ENCODE data around the gene TYK2.
"Not testable (repeated sequence)": the region's sequence is repeated elsewhere in the genome, so short reads cannot be mapped to it uniquely, and the experiment has no call there.

The TYK2 gene

DNA sequence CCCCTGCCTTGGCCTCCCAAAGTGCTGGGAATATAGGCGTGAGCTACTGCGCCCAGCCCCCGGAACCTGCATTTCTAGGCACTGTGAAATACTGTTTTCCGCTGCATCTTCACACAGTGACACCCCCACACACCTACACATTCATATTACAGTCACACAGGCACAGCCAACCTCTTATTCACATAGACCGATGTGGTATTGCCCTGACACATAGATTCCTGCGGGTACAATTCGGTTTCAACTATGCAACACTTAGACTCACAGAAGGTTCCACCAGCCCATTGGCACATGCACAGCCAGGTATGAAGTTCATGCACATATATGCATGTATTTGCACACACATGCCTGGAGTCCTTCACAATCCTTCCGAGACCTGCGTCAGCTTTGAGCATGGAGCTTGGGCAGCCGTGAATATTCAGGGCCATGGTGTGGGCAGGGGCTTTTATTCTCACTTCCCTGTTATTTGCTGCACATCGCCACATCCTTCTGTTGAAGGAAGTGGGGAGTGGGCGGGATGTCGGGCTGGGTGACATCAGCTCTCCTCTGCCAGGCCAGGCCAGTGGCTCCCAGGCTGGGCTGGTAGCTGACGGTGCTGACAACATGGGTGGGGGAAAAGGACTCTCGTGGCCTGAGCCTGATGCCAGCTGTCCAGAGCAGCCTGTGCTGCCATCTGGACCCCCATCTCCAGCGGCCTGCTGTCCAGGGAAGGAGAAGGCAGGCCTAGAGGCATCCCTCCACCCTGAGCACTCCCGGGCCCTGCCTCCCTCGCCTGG, 28.3 kb upstream of the TYK2 start:
- in situ Hi-C loops (cut with HindIII; ENCODE audit: low sequenced_read_pairs) = no loop called here

DNA sequence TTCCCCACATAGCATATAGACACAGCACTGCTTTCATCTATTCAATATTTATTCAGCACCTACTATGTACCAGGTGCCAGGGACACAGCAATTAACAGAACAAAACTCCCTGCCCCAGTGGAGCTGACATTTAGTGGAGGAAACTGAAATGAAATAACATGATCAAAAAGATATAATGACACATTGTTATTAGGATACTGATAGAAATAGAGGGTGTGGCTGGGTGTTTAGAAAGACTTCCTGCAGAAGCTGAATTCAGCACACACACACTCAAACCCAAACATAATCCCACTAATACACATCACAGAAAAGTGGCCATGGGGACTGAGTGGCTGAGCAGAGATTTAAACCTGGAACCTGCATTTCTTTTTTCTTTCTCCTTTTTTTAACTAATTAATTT, 26.7 kb upstream of the TYK2 start:
- in situ Hi-C loops (cut with HindIII; ENCODE audit: low sequenced_read_pairs) = no loop called here

DNA sequence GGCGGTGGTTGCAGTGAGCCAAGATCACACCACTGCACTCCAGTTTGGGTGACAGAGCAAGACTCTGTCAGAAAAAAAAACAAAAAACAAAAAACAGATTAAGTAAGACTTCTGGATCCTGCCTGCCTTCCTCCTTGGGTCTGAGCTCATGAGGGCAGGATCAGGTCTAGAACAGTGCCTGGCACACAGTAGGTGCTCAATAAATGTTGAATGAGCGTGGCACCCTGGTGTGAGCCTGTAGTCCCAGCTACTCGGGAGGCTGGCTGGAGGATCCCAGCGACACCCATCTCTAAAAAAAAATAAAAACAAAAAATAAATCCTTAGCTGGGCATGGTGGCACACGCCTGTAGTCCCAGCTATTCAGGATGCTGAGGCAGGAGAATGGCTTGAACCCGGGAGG, 25.8 kb upstream of the TYK2 start:
- in situ Hi-C loops (cut with HindIII; ENCODE audit: low sequenced_read_pairs) = no loop called here

DNA sequence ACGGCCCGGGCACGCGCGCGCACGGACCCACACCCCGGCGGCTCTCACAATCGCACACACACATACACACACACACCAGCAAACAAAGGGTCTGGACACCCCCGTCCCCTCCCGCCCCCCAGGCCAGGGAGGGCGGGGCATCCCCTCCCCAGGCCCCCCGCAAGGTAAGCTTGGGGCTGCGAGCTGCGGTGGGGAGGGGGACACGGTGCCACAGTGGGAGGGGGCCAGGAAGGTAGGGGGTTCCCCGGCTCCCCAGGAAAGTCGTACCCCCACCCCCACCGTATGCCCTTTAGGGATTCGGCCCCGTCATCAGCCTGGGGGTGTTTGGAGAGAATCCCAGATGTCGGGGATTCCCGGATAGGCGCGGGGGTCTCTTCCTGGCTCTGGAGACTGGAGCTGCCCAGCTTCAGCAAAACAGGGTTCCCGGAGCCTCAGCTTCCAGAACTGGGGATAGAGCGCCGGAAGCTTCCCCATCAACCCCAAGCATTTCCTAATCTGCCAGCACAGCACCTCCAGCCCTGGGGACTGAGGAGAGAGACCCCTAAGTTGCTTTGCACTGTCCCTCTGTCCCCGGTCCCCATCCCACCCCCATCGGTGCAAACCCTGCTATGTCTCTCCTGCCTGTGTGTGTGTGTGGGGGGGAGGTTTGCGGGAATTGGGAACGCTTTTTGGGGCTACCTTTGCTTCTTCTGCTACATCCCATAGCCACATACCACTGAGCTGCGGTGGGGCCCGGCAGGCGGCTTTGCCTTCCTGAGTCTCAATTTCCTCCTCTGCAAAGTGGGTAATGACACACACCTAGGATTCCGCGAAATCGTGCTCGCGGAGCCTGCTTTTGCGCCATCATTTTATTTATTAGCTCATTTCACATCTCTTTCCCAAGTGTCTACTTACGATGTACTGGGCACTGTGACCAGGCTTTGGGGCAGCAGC, 24.8 kb upstream of the TYK2 start:
- in situ Hi-C loops (cut with HindIII; ENCODE audit: low sequenced_read_pairs) = loop anchor here (5.0 kb wide), 2 partner anchors 118 to 152 kb away; partner anchors contain the start of genes ICAM4 and ICAM5

DNA sequence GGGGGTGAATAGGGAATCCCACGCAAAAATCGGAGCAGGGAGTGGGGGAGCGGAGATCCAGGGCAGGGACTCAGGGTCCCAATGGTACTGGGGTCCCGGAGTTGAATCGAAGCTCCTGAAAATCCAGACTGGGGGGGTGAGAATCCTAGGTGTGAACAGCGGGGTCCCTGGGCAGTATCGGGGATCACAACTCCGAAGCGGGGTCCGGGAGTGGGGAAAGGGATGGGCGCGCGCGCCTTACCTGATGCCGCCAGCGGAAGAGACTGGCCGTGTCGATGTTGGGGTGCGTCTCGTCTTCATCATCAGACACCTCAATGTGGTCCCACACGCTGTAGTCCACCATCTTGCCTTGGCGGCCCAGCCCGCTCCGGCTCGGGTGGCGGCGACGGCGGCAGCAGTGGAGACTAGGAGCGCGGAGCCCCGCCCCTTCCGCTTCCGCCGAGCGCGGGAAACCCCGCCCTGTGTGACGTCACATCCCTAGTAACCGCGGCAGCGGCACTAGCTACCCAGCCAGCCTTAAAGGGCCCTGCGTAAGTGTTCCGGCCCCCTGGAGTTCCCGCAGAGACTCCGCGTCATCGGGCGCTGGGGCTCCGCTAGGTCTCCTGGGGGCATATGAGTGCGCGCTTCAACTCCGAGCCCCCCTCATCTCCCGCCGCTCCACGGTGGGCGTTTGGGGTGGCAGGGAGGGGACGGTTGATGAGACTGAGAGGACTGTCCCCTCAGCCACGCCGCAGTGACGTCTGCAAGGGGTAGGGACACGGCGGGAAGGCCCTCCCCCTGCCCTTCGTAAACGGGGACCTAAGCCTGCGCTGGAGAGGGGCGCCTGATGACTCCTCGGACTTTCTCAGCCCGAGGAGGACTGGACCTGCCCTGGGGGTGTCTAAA, 23.0 kb upstream of the TYK2 start, which contains the start of gene CDC37:
CDC37 (minus strand) TSS at position 406 of the 885 bp plus-strand sequence; CDS start at position 343, 63 bp downstream.
- in situ Hi-C loops (cut with HindIII; ENCODE audit: low sequenced_read_pairs) = loop anchor here (5.0 kb wide), 2 partner anchors 116 to 154 kb away; partner anchors contain the start of genes ICAM4 and ICAM5

DNA sequence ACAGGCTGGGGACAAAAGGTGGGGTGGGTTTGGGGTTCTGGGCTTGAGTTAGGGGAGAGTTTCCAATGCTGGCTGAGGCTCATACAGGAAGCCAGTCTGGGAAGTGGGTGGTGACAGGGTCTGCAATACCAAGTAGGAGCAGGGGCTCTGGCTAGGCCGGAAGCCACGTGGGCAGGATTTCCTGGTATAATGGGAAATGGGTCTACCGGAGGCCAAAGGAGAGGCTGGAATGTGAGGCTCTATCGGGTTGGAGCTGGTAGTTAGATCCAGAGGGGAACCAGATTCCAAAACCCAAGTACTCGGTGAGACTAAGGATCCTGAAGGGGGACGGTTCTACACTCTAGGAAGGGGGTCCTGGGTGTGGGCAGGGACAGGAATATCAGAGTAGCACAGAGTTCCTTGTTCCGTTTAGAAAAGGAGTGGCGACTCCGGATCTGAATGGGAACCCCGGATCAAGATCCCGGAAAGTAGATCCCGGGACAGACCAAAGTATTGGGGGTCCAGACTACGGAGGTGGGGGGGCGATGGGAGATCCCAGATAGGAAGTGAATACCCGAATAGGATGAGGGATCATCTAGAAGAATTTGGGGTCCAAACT, 22.2 kb upstream of the TYK2 start:
- in situ Hi-C loops (cut with HindIII; ENCODE audit: low sequenced_read_pairs) = loop anchor here (5.0 kb wide), 2 partner anchors 115 to 155 kb away; partner anchors contain the start of genes ICAM4 and ICAM5

DNA sequence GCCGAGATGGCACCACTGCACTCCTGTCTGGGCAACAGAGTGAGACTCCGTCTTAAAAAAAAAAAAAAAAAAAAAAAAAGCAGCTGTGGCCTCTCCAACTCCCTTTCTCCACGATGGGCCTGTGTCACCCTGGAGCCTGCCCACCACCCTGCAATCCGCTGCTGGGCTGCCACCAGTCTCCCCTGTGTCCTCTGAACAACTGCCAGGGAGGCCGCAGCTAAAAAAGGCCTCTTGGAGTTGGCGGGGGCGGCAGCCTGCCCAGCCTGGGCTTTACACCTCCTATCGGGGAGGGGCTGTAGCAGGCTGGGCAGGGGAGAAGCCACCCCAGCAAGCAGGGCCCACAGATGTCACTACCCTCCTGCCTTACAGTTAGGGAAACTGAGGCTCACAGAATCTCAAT, 19.5 kb upstream of the TYK2 start:
- in situ Hi-C loops (cut with HindIII; ENCODE audit: low sequenced_read_pairs) = loop anchor here (5.0 kb wide), 2 partner anchors 113 to 157 kb away; partner anchors contain the start of genes ICAM4 and ICAM5

DNA sequence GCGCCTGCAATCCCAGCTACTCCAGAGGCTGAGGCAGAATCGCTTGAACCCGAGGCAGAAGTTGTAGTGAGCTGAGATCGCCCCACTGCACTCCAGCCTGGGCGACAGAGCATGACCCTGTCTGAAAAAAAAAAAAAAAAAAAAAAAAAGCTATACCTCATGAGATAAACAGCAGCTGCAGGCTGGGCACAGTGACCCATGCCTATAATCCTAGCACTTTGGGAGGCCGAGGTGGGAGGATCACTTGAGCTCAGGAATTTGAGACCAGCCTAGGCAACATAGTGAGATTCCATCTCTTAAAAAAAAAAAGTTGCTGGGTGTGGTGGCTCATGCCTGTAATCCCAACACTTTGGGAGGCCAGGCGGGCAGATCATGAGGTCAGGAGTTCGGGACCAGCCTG, 19.0 kb upstream of the TYK2 start:
- in situ Hi-C loops (cut with HindIII; ENCODE audit: low sequenced_read_pairs) = not testable (repeated sequence)

DNA sequence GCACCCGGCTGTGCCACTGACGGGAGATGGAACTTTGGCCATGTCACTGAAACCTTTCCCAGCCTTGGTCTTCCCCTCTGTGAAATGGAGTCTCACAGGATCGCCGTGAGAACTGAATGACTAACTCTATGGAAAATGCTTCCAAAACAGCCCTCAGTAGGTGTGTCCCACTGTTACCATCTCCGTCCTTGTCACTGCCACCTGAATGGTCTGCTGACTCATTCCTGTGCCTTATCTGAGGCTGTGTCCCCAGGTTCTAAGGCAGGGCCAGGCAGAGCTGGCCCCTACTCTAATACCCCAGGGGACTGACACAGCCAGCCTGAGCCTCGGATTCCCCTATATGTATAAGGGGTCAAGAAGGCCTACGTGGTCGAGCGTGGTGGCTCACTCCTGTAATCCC, 18.4 kb upstream of the TYK2 start:
- in situ Hi-C loops (cut with HindIII; ENCODE audit: low sequenced_read_pairs) = no loop called here

DNA sequence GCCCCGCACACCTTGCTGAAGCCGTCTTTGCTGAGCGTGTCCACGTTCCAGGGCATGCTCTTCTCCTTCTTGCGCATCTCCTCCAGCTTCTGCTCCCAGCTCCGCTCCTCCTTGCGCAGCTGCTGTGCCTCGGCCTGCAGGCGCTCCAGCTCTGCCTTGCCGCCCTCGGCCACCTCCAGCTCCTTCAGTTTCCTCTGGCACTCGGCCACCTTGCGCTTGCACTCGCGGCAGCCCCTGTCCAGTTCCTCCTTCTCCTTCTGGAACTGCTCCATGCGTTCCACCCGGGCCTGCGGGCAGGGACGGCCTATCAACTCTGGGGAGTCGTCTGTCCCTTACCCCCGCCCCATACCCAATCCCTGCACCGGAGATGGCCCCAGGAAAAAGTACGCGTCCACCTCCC, 15.5 kb upstream of the TYK2 start:
- in situ Hi-C loops (cut with HindIII; ENCODE audit: low sequenced_read_pairs) = no loop called here

DNA sequence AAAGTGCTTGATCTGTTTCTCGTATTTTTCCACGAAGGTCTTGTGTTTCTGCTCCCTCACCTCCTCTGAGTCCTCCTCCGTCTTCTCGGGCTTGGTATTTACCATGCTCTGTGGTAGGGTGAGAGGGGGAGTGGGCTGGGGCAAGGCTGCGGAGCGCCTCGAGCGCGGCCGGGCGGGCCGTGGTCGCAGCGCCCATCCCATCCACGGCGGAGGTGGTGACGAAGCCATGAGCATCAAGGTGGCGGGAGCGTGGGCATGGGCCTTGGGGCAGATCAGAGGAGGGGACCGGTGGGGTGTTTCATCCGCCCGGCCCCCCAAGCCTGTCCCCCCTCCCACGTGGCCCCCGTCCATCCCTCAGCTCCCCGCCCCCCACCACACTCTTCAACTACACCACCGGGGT, 15.1 kb upstream of the TYK2 start:
- in situ Hi-C loops (cut with HindIII; ENCODE audit: low sequenced_read_pairs) = no loop called here

DNA sequence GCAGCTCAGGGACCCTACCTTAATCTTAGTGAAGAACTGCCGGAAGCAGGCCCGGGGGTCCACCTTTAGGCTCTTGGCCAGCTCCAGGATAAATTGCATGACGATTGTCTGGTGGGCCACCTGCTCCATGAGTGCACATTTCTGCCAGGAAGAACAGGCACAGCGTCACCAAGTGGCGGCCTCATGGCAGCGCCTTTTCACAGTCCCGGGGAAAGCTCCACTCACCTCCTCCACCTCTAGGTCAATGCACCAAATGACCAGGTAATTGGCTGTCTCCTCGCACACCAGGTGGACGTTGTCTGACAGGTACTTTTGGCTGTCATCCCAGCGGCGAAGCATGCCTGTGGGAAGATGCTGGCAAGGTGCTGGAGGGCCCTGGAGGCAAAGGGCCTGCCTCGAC, 14.6 kb upstream of the TYK2 start:
- in situ Hi-C loops (cut with HindIII; ENCODE audit: low sequenced_read_pairs) = no loop called here

DNA sequence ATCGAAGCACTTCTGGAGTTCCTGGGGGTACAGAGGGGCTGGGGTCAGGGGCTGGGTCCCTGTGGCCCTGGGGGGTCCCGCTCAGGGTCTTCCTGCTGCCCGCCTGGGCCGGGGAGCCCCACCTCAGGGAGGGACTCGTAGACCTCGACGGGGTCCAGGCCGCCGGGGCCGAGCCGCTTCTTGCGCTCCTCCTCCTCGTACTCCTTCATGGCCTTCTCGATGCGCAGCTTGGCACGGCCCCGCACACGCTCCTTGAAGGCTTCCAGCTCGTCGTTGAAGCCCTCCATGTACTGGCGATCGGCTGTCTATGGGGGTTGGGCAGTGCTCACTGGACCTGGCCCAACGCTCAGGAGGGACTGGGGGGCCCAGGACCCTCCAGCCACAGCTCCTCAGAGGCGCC, 12.8 kb upstream of the TYK2 start:
- in situ Hi-C loops (cut with HindIII; ENCODE audit: low sequenced_read_pairs) = no loop called here

DNA sequence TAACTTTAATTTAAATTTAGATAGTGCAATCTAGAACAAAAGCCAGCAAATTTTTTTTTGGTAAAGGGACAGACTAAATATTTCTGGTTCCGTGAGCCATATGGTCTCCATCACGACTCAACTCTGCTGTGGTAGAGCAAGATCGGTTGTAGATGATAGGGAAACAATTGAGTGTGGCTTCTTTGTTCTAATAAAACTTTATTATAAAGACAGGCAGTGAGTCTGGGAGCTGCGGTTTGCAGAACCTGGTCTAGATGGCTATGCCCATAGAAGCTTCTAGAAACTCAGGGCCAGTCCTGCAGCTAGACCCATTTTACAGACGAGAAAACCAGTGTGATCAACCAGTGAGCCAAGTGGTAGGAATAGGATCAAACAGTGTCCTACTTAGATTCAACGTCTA, 11.7 kb upstream of the TYK2 start:
- in situ Hi-C loops (cut with HindIII; ENCODE audit: low sequenced_read_pairs) = no loop called here

DNA sequence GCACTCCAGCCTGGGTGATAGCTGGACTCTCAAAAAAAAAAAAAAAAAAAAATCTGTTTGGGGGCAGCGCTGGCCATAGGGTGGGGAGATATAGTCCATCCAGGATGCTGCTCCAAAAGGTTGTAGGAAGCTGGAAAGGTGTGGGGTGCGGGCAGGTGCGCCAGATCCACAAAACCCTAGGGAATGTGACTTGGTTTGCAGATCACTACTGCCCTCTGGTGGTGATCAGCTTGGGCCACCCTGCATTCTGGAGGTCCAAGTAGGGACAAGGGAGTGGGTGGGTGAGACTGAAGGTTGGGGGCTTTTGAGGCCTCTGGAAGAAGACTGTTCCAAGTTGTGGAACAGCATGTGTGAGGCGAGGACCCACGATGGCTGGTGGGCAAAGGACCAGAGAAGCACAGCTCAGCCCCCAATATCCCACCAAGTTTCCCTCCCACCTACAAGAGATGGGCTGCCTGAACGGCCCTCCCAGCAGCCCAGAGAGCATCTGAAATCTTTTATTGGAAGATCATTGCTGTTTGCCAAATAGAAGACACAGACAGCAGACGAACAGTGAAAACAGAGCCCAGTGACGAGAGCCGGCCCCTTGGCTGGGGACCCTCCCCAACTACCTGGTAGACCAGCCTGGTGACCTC, 10.4 kb upstream of the TYK2 start:
- in situ Hi-C loops (cut with HindIII; ENCODE audit: low sequenced_read_pairs) = no loop called here

DNA sequence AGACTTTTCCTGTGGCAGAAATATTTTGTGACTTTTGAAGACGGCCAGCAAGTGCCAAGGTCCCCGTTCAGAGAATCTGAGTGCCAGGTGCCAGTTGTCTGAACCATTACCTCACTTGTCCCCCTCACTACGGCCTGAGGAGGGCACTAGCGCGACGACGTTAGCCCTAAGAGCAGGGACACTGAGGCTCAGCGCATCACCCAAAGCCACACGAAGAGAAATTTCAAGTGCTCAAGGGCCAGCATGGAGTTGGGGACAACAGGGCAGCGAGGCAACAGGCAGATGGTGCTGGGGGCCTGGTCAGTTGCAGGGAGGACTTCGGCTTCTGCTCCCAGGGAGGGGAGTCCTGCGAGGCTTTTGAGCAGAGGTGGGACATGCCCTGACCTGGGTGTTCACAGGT, 9.5 kb upstream of the TYK2 start:
- in situ Hi-C loops (cut with HindIII; ENCODE audit: low sequenced_read_pairs) = no loop called here

DNA sequence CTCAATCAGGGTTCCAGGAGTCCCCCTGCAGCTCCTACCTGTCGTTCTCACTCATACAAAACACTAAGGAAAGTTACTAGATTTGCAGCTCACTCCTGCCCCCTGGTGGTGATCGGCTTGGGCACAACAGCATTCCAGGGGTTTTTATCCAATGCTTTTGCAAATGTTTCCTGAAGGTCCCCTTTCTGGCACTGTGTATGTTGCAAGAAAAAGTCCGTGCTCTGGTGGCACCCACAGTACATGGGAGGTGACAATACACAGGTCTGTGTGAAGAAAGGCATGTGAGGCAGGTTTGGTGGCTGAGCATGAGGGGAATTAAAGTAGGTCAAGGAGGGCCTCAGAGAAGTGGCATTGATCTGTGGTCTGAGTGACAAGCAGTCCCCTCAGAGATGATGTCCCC, 8.6 kb upstream of the TYK2 start:
- in situ Hi-C loops (cut with HindIII; ENCODE audit: low sequenced_read_pairs) = no loop called here

DNA sequence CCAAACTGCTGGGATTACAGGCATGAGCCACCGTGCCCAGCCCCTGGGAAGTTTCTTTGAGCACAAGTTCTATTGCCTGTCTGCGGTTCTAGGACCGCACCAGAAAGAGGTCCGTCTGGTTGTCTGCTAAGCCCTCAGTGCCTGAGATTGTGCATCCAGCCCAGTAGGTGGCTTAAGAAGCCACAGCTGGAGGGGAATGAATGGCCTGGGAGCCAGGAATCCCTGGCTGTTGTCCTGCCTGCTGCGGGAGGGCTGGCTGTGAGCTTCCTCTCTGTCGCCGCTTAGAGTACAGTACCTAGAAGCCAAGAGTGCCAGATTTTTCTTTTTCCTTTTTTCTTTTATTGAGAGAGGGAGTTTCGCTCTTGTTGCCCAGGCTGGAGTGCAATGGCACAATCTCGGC, 4.2 kb upstream of the TYK2 start:
- in situ Hi-C loops (cut with HindIII; ENCODE audit: low sequenced_read_pairs) = no loop called here

DNA sequence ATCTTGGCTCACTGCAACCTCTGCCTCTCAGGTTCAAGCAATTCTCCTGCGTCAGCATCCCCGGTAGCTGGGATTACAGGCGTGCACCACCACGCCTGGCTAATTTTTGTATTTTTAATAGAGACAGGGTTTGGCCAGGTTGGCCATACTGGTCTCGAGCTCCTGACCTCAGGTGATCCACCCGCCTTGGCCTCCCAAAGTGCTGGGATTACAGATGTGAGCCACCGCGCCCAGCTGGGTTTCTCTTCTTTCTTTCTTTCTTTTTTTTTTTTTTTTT, 2.8 kb upstream of the TYK2 start:
- in situ Hi-C loops (cut with HindIII; ENCODE audit: low sequenced_read_pairs) = not testable (repeated sequence)

DNA sequence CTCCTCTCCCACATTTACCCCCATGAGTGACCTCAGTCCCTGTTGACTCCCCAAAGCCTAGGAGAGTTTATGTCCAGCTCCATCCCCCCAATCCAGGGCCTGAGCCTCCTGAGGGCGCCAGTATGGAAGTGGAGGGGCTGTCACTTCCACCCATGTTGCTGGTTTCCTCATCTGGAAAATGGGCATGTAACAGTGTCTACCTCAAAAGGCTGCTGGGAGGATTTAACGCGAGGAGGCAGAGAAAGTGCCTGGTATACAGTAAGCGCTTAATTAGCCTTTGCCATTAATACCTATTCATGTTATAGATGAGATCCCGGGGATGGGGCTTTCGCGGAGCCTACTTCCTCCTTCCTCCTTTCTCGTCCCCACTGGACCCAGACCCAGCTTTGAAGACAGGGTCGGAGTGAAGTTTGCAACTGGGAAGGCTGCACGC, 476 bp downstream of the TYK2 start:
- in situ Hi-C loops (cut with HindIII; ENCODE audit: low sequenced_read_pairs) = no loop called here
